H1 (cell line): Measurements from ENCODE around the gene AP3D1. TPM values are rescaled to one million over a fixed set of nuclear protein-coding genes. Genes with fewer than 3 reads are reported as not detected.

Experiments
- CTCF ChIA-PET: fragments of 300-600 bp; sonication (Branson Sonifier 250); formaldehyde crosslinking; loops from one replicate; lab custom pipeline; 2021; ENCODE audit not compliant: partially characterized antibody; lab: Charles Lee
- POLR2A ChIA-PET: fragments of 300-600 bp; sonication (Branson Sonifier 250); formaldehyde crosslinking; loops from one replicate; lab custom pipeline; 2021; ENCODE audit warnings: inconsistent platforms; ENCODE audit not compliant: partially characterized antibody; lab: Charles Lee
- DNase-seq, 2 experiments: peaks; one replicate each; pipeline versions ENCODE4 v3.0.0 to v3.0.0-alpha.2; 2010 to 2022; ENCODE audit warnings: low spot score in 2 of 2, low read depth in 1 of 2, mixed read lengths in 1 of 2
- FAIRE-seq: peaks from 2 replicates; lab custom pipeline; 2011; peaks lifted over from hg19 to GRCh38; lab: Jason Lieb, UNC
- H2AFZ ChIP-seq: 2 replicates; pipeline ENCODE4 v1.8.1; 2012; ENCODE audit warnings: low read length, inconsistent platforms
- H2AK5ac ChIP-seq: 2 replicates; pipeline ENCODE4 v1.6.1; 2013; ENCODE audit warnings: low read depth, low read length
- H2BK120ac ChIP-seq: replicated peaks from 2 replicates; pipeline ENCODE3; 2013; ENCODE audit warnings: low read depth, low read length, inconsistent platforms
- H2BK12ac ChIP-seq: 2 replicates; pipeline ENCODE4 v1.6.1; 2013; ENCODE audit warnings: low read depth, low read length
- H2BK15ac ChIP-seq: 2 replicates; pipeline ENCODE4 v1.6.1; 2013; ENCODE audit warnings: low read length
- H2BK20ac ChIP-seq: 2 replicates; pipeline ENCODE4 v1.6.1; 2013; ENCODE audit warnings: low read length
- H2BK5ac ChIP-seq: 2 replicates; pipeline ENCODE4 v1.6.1; 2013; ENCODE audit warnings: low read depth, low read length
- H3K14ac ChIP-seq: 2 replicates; pipeline ENCODE4 v1.6.1; 2013; ENCODE audit warnings: inconsistent platforms; ENCODE audit not compliant: insufficient read length
- H3K18ac ChIP-seq: 2 replicates; pipeline ENCODE4 v1.6.1; 2013; ENCODE audit warnings: low read length; ENCODE audit errors: extremely low read depth
- H3K23ac ChIP-seq: 2 replicates; pipeline ENCODE4 v1.6.1; 2013; ENCODE audit warnings: inconsistent platforms; ENCODE audit not compliant: insufficient read length
- H3K23me2 ChIP-seq: 2 replicates; pipeline ENCODE4 v1.6.1; 2013; ENCODE audit warnings: low read depth, low read length
- H3K27ac ChIP-seq: 2 replicates; pipeline ENCODE4 v1.6.1; 2011; ENCODE audit warnings: low read depth, low read length, inconsistent platforms
- H3K27me3 ChIP-seq, 4 experiments: replicated peaks in 1 of 4; 1 replicate in 1 of 4; 2 replicates in 3 of 4; pipeline versions ENCODE4 v1.6.1 to v1.8.1; 2011 to 2013; ENCODE audit warnings: low read length in 3 of 4, mild to moderate bottlenecking in 3 of 4, inconsistent platforms in 2 of 4, mixed read lengths in 2 of 4, moderate library complexity in 1 of 4; ENCODE audit not compliant: control insufficient read depth in 3 of 4, insufficient read depth in 3 of 4; ENCODE audit errors: extremely low read depth in 1 of 4
- H3K36me3 ChIP-seq, 4 experiments: 2 replicates each; pipeline versions ENCODE4 v1.6.1 to v1.8.1; 2011 to 2013; ENCODE audit warnings: mild to moderate bottlenecking in 4 of 4, low read length in 3 of 4, moderate library complexity in 2 of 4, control low read depth in 1 of 4, inconsistent platforms in 1 of 4; ENCODE audit not compliant: insufficient read depth in 4 of 4, control insufficient read depth in 2 of 4
- H3K4ac ChIP-seq: replicated peaks from 2 replicates; pipeline ENCODE3; 2013; ENCODE audit warnings: low read length, low read depth, mixed read lengths, inconsistent platforms; ENCODE audit not compliant: insufficient read length
- H3K4me1 ChIP-seq, 4 experiments: replicated peaks in 1 of 4; 1 replicate in 1 of 4; 2 replicates in 3 of 4; pipeline versions ENCODE4 v1.6.1 to v1.8.1; 2011 to 2013; ENCODE audit warnings: low read length in 3 of 4, inconsistent platforms in 2 of 4, mixed read lengths in 1 of 4; ENCODE audit not compliant: insufficient read depth in 4 of 4, control insufficient read depth in 3 of 4
- H3K4me2 ChIP-seq, 2 experiments: 2 replicates each; pipeline versions ENCODE4 v1.6.1 to v1.8.1; 2011 to 2013; ENCODE audit warnings: low read depth in 2 of 2, low read length in 2 of 2, control low read depth in 1 of 2, inconsistent platforms in 1 of 2, mild to moderate bottlenecking in 1 of 2; ENCODE audit not compliant: insufficient read depth in 1 of 2
- H3K4me3 ChIP-seq, 4 experiments: fragments of 200-600, 300-600 bp in 1 of 4; sonication (generic), shearing (Covaris generic), sonication (Bioruptor Twin) in 1 of 4; 2 replicates each; pipeline versions ENCODE4 v1.5.1 to v1.8.1; 2011 to 2016; ENCODE audit warnings: low read length in 4 of 4, low read depth in 3 of 4, control low read depth in 2 of 4, inconsistent platforms in 2 of 4, mild to moderate bottlenecking in 2 of 4, mixed read lengths in 1 of 4, moderate library complexity in 1 of 4; ENCODE audit not compliant: insufficient read depth in 2 of 4; ENCODE audit errors: extremely low read depth in 1 of 4
- H3K56ac ChIP-seq: replicated peaks from 2 replicates; pipeline ENCODE3; 2013; ENCODE audit warnings: low read depth, mild to moderate bottlenecking, mixed read lengths, low read length, inconsistent platforms; ENCODE audit not compliant: insufficient read length
- H3K79me1 ChIP-seq: 2 replicates; pipeline ENCODE4 v1.6.1; 2013; ENCODE audit warnings: low read depth, low read length, control low read depth
- H3K79me2 ChIP-seq, 2 experiments: 2 replicates each; pipeline versions ENCODE4 v1.6.1 to v1.8.1; 2012 to 2013; ENCODE audit warnings: low read length in 2 of 2, mild to moderate bottlenecking in 2 of 2, inconsistent platforms in 1 of 2; ENCODE audit not compliant: insufficient read depth in 2 of 2, control insufficient read depth in 1 of 2
- H3K9ac ChIP-seq, 4 experiments: replicated peaks in 1 of 4; 1 replicate in 1 of 4; 2 replicates in 3 of 4; pipeline versions ENCODE4 v1.6.1 to v1.8.1; 2011 to 2013; ENCODE audit warnings: low read depth in 3 of 4, low read length in 3 of 4, control low read depth in 2 of 4, mild to moderate bottlenecking in 2 of 4, moderate library complexity in 2 of 4, inconsistent platforms in 1 of 4; ENCODE audit errors: extremely low read depth in 1 of 4
- H3K9me3 ChIP-seq, 2 experiments: 2 replicates each; pipeline versions ENCODE4 v1.6.1 to v1.8.1; 2012 to 2013; ENCODE audit warnings: mild to moderate bottlenecking in 2 of 2, moderate library complexity in 2 of 2, control low read depth in 1 of 2, inconsistent platforms in 1 of 2, low read depth in 1 of 2, low read length in 1 of 2, mixed read lengths in 1 of 2; ENCODE audit not compliant: insufficient read depth in 2 of 2
- H4K20me1 ChIP-seq, 2 experiments: replicated peaks in 1 of 2; 2 replicates each; pipeline versions ENCODE3 to v1.8.1; 2011 to 2013; ENCODE audit warnings: inconsistent platforms in 2 of 2, low read length in 2 of 2, mild to moderate bottlenecking in 1 of 2; ENCODE audit not compliant: insufficient read depth in 2 of 2, control insufficient read depth in 1 of 2
- H4K5ac ChIP-seq: 2 replicates; pipeline ENCODE4 v1.6.1; 2013; ENCODE audit warnings: low read length, low read depth, mixed read lengths, inconsistent platforms; ENCODE audit not compliant: insufficient read length
- H4K8ac ChIP-seq: 2 replicates; pipeline ENCODE4 v1.8.0; 2013; ENCODE audit warnings: mild to moderate bottlenecking, moderate library complexity, low read length, inconsistent platforms; ENCODE audit not compliant: insufficient read depth; ENCODE audit errors: extremely low read depth
- H4K91ac ChIP-seq: replicated peaks from 2 replicates; pipeline ENCODE3; 2013; ENCODE audit warnings: low read length, mixed read lengths, inconsistent platforms; ENCODE audit not compliant: insufficient read length
- CEBPB ChIP-seq: IDR thresholded peaks from 2 replicates; pipeline ENCODE4 v1.6.1; 2012; ENCODE audit warnings: low read depth, low read length
- NANOG ChIP-seq: IDR thresholded peaks from 2 replicates; pipeline ENCODE4 v1.6.1; 2011; ENCODE audit warnings: low read length, low read depth, mild to moderate bottlenecking, inconsistent platforms; ENCODE audit not compliant: insufficient read depth, poor library complexity, severe bottlenecking
- NRF1 ChIP-seq: IDR thresholded peaks from 2 replicates; pipeline ENCODE4 v1.6.1; 2011; ENCODE audit warnings: mild to moderate bottlenecking, low read depth, low read length, improper control_type of control experiment
- RBBP5 ChIP-seq: IDR thresholded peaks from 2 replicates; pipeline ENCODE4 v1.7.1; 2012; ENCODE audit warnings: low read depth, mild to moderate bottlenecking, inconsistent platforms, low read length, moderate library complexity, borderline replicate concordance
- SRF ChIP-seq: IDR thresholded peaks from 2 replicates; pipeline ENCODE4 v1.6.1; 2011; ENCODE audit warnings: mild to moderate bottlenecking, low read depth, low read length, moderate library complexity
- WGBS, 2 experiments: shearing (Covaris generic) in 1 of 2; methylation state at CpG; one replicate each; pipeline versions ENCODE4 v1.1.6 to v1.1.7; 2013 to 2015; ENCODE audit warnings: low lambda C conversion rate in 2 of 2, mixed read lengths in 2 of 2, inconsistent platforms in 1 of 2, low coverage in 1 of 2, missing lambda C conversion rate in 1 of 2; ENCODE audit not compliant: insufficient replicate concordance in 2 of 2, insufficient coverage in 1 of 2, insufficient read length in 1 of 2; ENCODE audit errors: extremely low coverage in 1 of 2, missing lambda C conversion rate in 1 of 2; 5-methylcytosine and 5-hydroxymethylcytosine counted together
- polyA plus RNA-seq, 7 experiments: library from polyadenylated mRNA; depleted of rRNA in 3 of 7; stranded (reverse) in 5 of 7; unstranded in 2 of 7; fragments of >200 nt in 5 of 7; fragments of 200-250 nt in 2 of 7; gene quantifications; 1 replicate in 5 of 7; 2 replicates in 1 of 7; 4 replicates in 1 of 7; pipeline versions ENCODE4 v1.2.1 to v1.2.3, GENCODE V29; 2011 to 2013; ENCODE audit warnings: missing spikeins in 2 of 7, mixed read lengths in 2 of 7
- total RNA-seq: library from RNA; stranded (reverse); fragmentation: NEBNext Ultra II Directional; extraction: Animal tissue kit (Norgen Biotek cat#: 25700); gene quantifications from 2 replicates; pipeline ENCODE4 v1.2.1, GENCODE V29; 2021
- TF ChIP-seq, protein P1 (sequence below), 3 experiments: IDR thresholded peaks; 1 replicate in 2 of 3; 2 replicates in 1 of 3; pipeline versions ENCODE4 v1.5.1 to v1.6.1; 2011; ENCODE audit warnings: low read length in 3 of 3, mild to moderate bottlenecking in 3 of 3, inconsistent platforms in 2 of 3, low read depth in 1 of 3, moderate library complexity in 1 of 3; ENCODE audit not compliant: insufficient read depth in 1 of 3; ENCODE audit errors: control extremely low read depth in 1 of 3

AP3D1 gene
- total and polyA plus RNA-seq, 2 of the 8 experiments (the other 6 are each of a cell fraction or from before 2014, with no cell fraction given), result 161 to 174 TPM

DNA sequence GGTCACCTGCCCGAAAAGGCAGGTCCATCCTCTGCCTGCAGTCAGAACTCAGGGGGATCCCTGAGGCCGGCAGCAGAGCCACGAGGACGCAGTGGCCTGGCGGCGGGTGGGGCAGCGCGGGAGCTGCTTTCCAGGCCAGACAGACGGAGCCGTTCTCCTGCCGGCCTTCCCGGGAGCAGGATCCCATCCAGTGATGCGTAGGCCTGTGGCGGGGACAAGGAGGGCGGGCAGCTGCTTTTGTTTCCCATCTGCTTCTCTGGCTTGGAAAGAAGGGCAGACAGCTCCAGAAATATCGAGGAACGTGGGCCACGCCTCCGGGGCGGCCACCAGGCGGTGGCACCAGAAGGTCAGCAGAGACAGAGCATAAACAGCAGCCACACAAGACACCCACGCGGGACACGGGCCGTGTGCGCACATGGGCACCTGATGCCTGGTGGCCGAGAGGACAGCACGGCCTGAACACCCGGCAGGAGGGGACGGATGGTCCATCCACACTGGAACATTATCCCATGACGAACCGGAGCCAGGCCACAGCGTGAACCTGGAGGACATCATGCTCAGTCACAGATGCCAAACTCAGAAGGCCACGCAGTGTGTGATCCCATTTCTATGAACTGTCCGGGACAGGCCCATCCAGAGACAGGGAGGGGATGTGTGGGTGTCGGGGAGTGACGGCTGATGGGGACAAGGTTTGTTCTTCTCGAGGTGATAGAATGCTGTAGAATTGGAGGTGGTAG lies 86.4 kb downstream of the AP3D1 start:
- Histone ChIP-seq H2BK12ac (peak overlapping the region; percentile 2; the same call in 1 of the 2 replicates), H3K9ac (no peak overlapping the region), H3K4ac (no peak overlapping the region), H3K4me1 (peaks cover 4 to 14% (median 11%) of the 10 kb centered on the region in 4 experiments), H4K5ac (no peak overlapping the region), H3K14ac (no peak overlapping the region), H3K9me3 (no peaks in the 10 kb centered on the region), H4K91ac (peak overlapping the region; percentile 30), H2BK5ac (no peak overlapping the region)
- FAIRE-seq, result no peak
- 96% methylated on average over 34 of the region's 38 CpGs; no CpG with 5 or more reads in 1 of the 2 experiments for WGBS, 2 experiments
- POLR2A ChIA-PET, result interaction anchor here (0.9 kb wide), 1 partner anchor 14 kb away, joined by 3 read pairs; the partner anchor contains the start of gene MKNK2
- CTCF ChIA-PET, result interaction anchor here (0.9 to 1.2 kb wide), 3 partner anchors 16 to 135 kb away, joined by 3 to 4 read pairs (median 3); no protein-coding TSS in a partner anchor
- TF ChIP-seq NANOG, result no peak
- no peak for TF ChIP-seq NRF1
- TF ChIP-seq SRF, result no peak
- no peak for TF ChIP-seq CEBPB
- no peak for TF ChIP-seq RBBP5
- TF ChIP-seq, protein P1, sequence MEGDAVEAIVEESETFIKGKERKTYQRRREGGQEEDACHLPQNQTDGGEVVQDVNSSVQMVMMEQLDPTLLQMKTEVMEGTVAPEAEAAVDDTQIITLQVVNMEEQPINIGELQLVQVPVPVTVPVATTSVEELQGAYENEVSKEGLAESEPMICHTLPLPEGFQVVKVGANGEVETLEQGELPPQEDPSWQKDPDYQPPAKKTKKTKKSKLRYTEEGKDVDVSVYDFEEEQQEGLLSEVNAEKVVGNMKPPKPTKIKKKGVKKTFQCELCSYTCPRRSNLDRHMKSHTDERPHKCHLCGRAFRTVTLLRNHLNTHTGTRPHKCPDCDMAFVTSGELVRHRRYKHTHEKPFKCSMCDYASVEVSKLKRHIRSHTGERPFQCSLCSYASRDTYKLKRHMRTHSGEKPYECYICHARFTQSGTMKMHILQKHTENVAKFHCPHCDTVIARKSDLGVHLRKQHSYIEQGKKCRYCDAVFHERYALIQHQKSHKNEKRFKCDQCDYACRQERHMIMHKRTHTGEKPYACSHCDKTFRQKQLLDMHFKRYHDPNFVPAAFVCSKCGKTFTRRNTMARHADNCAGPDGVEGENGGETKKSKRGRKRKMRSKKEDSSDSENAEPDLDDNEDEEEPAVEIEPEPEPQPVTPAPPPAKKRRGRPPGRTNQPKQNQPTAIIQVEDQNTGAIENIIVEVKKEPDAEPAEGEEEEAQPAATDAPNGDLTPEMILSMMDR (IDR thresholded peaks at IDR 0.05; ENCODE audit: control extremely low read depth in 1 of 3, insufficient read depth in 1 of 3, low read depth in 1 of 3, low read length in 3 of 3), result no peak
- TF ChIP-seq, all 59 proteins: peak for 0
- Histone ChIP-seq H3K79me1 (no peaks in the 10 kb centered on the region), H3K4me2 (no peak overlapping the region), H2BK120ac (no peak overlapping the region), H3K27ac (no peak overlapping the region), H4K8ac (no peak overlapping the region; the same call in none of the 2 replicates), H3K18ac (no peak overlapping the region), H3K27me3 (no peaks in the 10 kb centered on the region), H3K4me3 (no peak overlapping the region), H3K79me2 (no peaks in the 10 kb centered on the region), H2AK5ac (no peak overlapping the region), H2BK15ac (no peak overlapping the region), H3K56ac (no peak overlapping the region), H2BK20ac (no peak overlapping the region), H2AFZ (no peak overlapping the region), H3K36me3 (no peaks in the 10 kb centered on the region), H3K23ac (no peak overlapping the region), H4K20me1 (no peaks in the 10 kb centered on the region), H3K23me2 (peaks cover 5% of the 10 kb centered on the region; the same call in 1 of the 2 replicates)
- no peak for DNase-seq
